Immature natural killer cell (primary cell): ENCODE data around the gene ALS2CL. TPM values are rescaled to one million over a fixed set of nuclear protein-coding genes. Genes with fewer than 3 reads are reported as not detected.
A peak's percentile ranks its signal among the peaks of the same experiment; 100 is the strongest.

Experiments used
- DNase-seq, 3 donors: peaks; one replicate each; pipeline ENCODE4 v3.0.0; 2022; ENCODE audit warnings: mixed read lengths in 1 of 3
- H3K27ac Mint-ChIP-seq, 6 donors: one replicate each; pipeline ENCODE4 v1.8.0; 2020; ENCODE audit warnings: mixed read lengths in 6 of 6, mild to moderate bottlenecking in 5 of 6, inconsistent platforms in 4 of 6, moderate library complexity in 3 of 6
- H3K27me3 Mint-ChIP-seq, 3 donors: one replicate each; pipeline ENCODE4 v1.8.0; 2020 to 2021; ENCODE audit warnings: low read depth in 3 of 3, mild to moderate bottlenecking in 3 of 3, mixed read lengths in 3 of 3, moderate library complexity in 3 of 3, inconsistent platforms in 1 of 3
- H3K36me3 Mint-ChIP-seq, 3 donors: one replicate each; pipeline ENCODE4 v1.8.0; 2020; ENCODE audit warnings: mixed read lengths in 3 of 3, inconsistent platforms in 2 of 3, mild to moderate bottlenecking in 2 of 3
- H3K4me1 Mint-ChIP-seq, 2 donors: one replicate each; pipeline ENCODE4 v1.8.0; 2020; ENCODE audit warnings: inconsistent platforms in 2 of 2, mild to moderate bottlenecking in 2 of 2, mixed read lengths in 2 of 2, moderate library complexity in 1 of 2
- H3K4me3 Mint-ChIP-seq, 5 donors: one replicate each; pipeline ENCODE4 v1.8.0; 2020; ENCODE audit warnings: mild to moderate bottlenecking in 5 of 5, mixed read lengths in 5 of 5, inconsistent platforms in 3 of 5, moderate library complexity in 3 of 5
- H3K9me3 Mint-ChIP-seq, 6 donors: one replicate each; pipeline ENCODE4 v1.8.0; 2020; ENCODE audit warnings: mild to moderate bottlenecking in 6 of 6, mixed read lengths in 6 of 6, inconsistent platforms in 4 of 6, moderate library complexity in 3 of 6
- polyA plus RNA-seq, 3 donors: library from polyadenylated mRNA; unstranded; fragments of 300-500 nt; fragmentation: Illumina TruSeq; gene quantifications; one replicate each; pipeline ENCODE4 v1.2.3, GENCODE V29; 2021

ALS2CL gene
- polyA plus RNA-seq, 3 donors from 2014 or later = not detected

GRCh38 chr3:46702246-46703012 lies 8.9 kb upstream of the ALS2CL start:
- no peak overlapping the region for H3K4me3 Mint-ChIP-seq
- H3K4me1 Mint-ChIP-seq = peaks cover 0 to 4% of the 10 kb centered on the region in 2 donors
- H3K36me3 Mint-ChIP-seq = no peaks in the 10 kb centered on the region
- no peak for DNase-seq
- no peaks in the 10 kb centered on the region for H3K9me3 Mint-ChIP-seq
- H3K27ac Mint-ChIP-seq = no peak overlapping the region
- H3K27me3 Mint-ChIP-seq = peaks cover 2 to 5% (median 5%) of the 10 kb centered on the region in 3 donors

- no peak for DNase-seq
- Mint-ChIP-seq H3K4me1 (peaks cover 0 to 4% of the 10 kb centered on the region in 2 donors), H3K36me3 (no peaks in the 10 kb centered on the region), H3K27me3 (peaks cover 2 to 5% (median 5%) of the 10 kb centered on the region in 3 donors), H3K9me3 (no peaks in the 10 kb centered on the region), H3K27ac (no peak within 1 kb of the TSS), H3K4me3 (peak within 1 kb of the TSS in 1 of 5 donors; percentile 33)
Observed at GRCh38 chr3:46701181-46701939, 7.9 kb upstream of the ALS2CL start, which contains the start of gene TMIE. Gene TMIE (plus strand): TSS chr3:46701392. CDS start chr3:46701488, 96 bp downstream.

DNA sequence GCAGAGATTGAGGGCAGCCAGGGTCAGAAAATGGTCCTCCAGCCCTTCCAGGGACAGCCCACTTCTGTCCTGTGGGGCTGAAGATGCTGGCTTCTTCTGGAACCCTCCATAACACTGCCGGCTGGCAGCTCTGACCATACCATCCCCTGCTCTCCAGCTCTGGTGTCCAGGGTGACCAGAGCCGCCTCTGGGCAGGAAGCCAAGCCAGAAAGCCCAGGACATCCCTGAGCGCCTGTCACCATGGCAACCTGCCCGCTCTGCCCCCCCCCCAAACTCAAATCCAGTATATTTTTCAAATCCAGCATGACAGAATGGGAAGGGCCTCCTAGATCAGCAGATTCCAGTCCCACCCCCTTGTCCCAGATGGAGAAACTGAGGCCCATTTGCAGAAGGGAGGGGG lies 7.3 kb upstream of the ALS2CL start:
- DNase-seq = no peak
- H3K36me3 Mint-ChIP-seq = no peaks in the 10 kb centered on the region
- H3K4me3 Mint-ChIP-seq = peak overlapping the region in 1 of 5 donors; percentile 33
- no peak overlapping the region for H3K27ac Mint-ChIP-seq
- H3K27me3 Mint-ChIP-seq = peaks cover 2 to 5% (median 5%) of the 10 kb centered on the region in 3 donors
- no peaks in the 10 kb centered on the region for H3K9me3 Mint-ChIP-seq
- H3K4me1 Mint-ChIP-seq = peaks cover 4 to 8% of the 10 kb centered on the region in 2 donors

- H3K36me3 Mint-ChIP-seq = no peaks in the 10 kb centered on the region
- peaks cover 2 to 5% (median 5%) of the 10 kb centered on the region in 3 donors for H3K27me3 Mint-ChIP-seq
- no peak for DNase-seq
- H3K4me1 Mint-ChIP-seq = peaks cover 13 to 16% of the 10 kb centered on the region in 2 donors
- H3K9me3 Mint-ChIP-seq = no peaks in the 10 kb centered on the region
- peak overlapping the region in 1 of 5 donors; percentile 33 for H3K4me3 Mint-ChIP-seq
- no peak overlapping the region for H3K27ac Mint-ChIP-seq
Observed at GRCh38 chr3:46699676-46700523, 6.4 kb upstream of the ALS2CL start.

- no peak for DNase-seq
- Mint-ChIP-seq H3K36me3 (no peaks in the 10 kb centered on the region), H3K4me3 (peak overlapping the region in 3 of 5 donors; percentile 15 to 56 (median 18)), H3K27ac (peak overlapping the region in 2 of 6 donors; percentile 34 to 51), H3K4me1 (peaks cover 13 to 19% of the 10 kb centered on the region in 2 donors), H3K27me3 (peaks cover 4 to 5% (median 5%) of the 10 kb centered on the region in 3 donors), H3K9me3 (no peaks in the 10 kb centered on the region)
Observed at GRCh38 chr3:46695962-46696894, 2.7 kb upstream of the ALS2CL start.

- Mint-ChIP-seq H3K27me3 (peaks cover 5% of the 10 kb centered on the region in 3 donors), H3K27ac (peak overlapping the region in 1 of 6 donors; percentile 46), H3K9me3 (no peaks in the 10 kb centered on the region), H3K36me3 (no peaks in the 10 kb centered on the region), H3K4me1 (peaks cover 13 to 19% of the 10 kb centered on the region in 2 donors), H3K4me3 (peak overlapping the region; percentile 18 to 56 (median 44))
- peak in 1 of 3 donors; percentile 24 for DNase-seq
Observed at GRCh38 chr3:46695177-46695961, 1.9 kb upstream of the ALS2CL start.

- H3K27ac Mint-ChIP-seq = no peak overlapping the region
- peaks cover 13 to 19% of the 10 kb centered on the region in 2 donors for H3K4me1 Mint-ChIP-seq
- no peaks in the 10 kb centered on the region for H3K9me3 Mint-ChIP-seq
- H3K36me3 Mint-ChIP-seq = no peaks in the 10 kb centered on the region
- no peak for DNase-seq
- H3K27me3 Mint-ChIP-seq = peaks cover 3 to 5% (median 5%) of the 10 kb centered on the region in 3 donors
- H3K4me3 Mint-ChIP-seq = peak overlapping the region in 1 of 5 donors; percentile 35
Observed at GRCh38 chr3:46694520-46694919, 1.0 kb upstream of the ALS2CL start.

DNA sequence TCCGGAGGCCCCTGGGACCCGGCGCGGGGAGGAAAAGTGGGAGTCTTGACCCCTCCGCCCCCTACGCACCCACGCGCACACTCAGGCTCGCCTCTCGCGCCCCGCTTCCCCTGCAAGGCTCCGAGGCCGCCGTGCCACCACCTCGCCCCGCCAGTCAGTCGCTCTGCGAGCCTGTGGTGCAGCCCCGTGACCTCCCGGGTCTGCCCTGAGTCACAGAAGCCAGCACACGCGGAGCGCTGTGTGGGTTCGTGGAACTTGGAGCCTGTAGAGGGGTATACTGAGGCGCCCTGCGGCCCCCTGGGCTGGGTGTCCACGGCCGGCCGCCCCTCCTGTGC lies 380 bp upstream of the ALS2CL start:
- Mint-ChIP-seq H3K27me3 (peaks cover 3 to 5% (median 3%) of the 10 kb centered on the region in 3 donors), H3K4me1 (peaks cover 13 to 19% of the 10 kb centered on the region in 2 donors), H3K4me3 (peak overlapping the region in 3 of 5 donors; percentile 4 to 46 (median 36)), H3K27ac (no peak overlapping the region), H3K36me3 (no peaks in the 10 kb centered on the region), H3K9me3 (no peaks in the 10 kb centered on the region)
- DNase-seq = peak in 2 of 3 donors; percentile 42 to 43

DNA sequence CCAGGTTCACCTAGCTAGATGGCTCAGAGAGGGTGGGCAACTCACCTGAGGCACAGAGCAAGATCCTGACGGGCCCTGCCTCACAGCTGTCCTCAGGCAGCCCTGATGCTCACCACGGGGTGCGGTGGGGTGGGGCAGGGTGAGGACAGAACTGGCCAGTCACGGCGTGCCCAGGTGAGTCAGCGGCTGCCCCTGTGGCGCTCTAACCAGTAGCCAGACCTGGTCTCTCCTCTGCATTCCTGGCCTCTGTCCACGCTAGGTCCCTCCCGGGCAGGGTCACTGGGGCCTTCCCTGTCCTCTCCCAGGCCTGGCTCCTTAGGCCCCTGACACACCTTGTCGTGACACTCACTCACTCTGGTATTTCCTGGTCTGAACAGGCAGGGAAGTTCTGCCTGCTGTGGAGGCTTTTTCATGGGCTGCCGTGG lies 901 bp downstream of the ALS2CL start:
- H3K4me3 Mint-ChIP-seq = peak overlapping the region; percentile 70 to 80 (median 78)
- no peak overlapping the region for H3K27ac Mint-ChIP-seq
- peaks cover 13 to 19% of the 10 kb centered on the region in 2 donors for H3K4me1 Mint-ChIP-seq
- no peak for DNase-seq
- H3K9me3 Mint-ChIP-seq = no peaks in the 10 kb centered on the region
- peaks cover 3 to 5% (median 3%) of the 10 kb centered on the region in 3 donors for H3K27me3 Mint-ChIP-seq
- H3K36me3 Mint-ChIP-seq = no peaks in the 10 kb centered on the region

- H3K4me3 Mint-ChIP-seq = no peak overlapping the region
- no peak for DNase-seq
- H3K36me3 Mint-ChIP-seq = no peaks in the 10 kb centered on the region
- H3K27me3 Mint-ChIP-seq = peaks cover 3 to 5% (median 3%) of the 10 kb centered on the region in 3 donors
- peaks cover 10 to 15% of the 10 kb centered on the region in 2 donors for H3K4me1 Mint-ChIP-seq
- no peak overlapping the region for H3K27ac Mint-ChIP-seq
- no peaks in the 10 kb centered on the region for H3K9me3 Mint-ChIP-seq
Observed at GRCh38 chr3:46690798-46691197, 2.7 kb downstream of the ALS2CL start.

DNA sequence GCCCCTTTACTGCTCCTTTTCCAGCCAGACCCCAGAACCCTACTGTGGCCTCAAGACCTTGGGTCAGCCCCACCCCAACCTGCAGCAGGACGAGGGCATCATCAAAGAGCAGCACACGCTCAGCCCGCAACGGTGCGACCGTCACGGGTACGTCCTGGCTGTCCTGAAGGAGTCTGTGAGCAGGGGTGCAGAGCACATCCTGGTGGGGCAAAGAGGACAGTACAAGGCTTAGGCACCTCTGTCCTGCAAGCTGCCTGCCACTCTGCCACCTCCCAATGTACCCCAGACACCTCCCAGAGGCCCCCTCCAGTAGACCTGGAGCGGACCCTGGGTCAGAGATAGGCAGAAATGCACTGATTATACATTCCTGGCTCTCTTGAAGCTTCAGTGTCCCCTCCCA lies 8.0 kb downstream of the ALS2CL start:
- DNase-seq = no peak
- Mint-ChIP-seq H3K27me3 (peaks cover 0 to 3% (median 1%) of the 10 kb centered on the region in 3 donors), H3K4me3 (no peak overlapping the region), H3K27ac (no peak overlapping the region), H3K9me3 (no peaks in the 10 kb centered on the region), H3K4me1 (no peaks in the 10 kb centered on the region), H3K36me3 (no peaks in the 10 kb centered on the region)

- H3K36me3 Mint-ChIP-seq = no peaks in the 10 kb centered on the region
- no peak overlapping the region for H3K27ac Mint-ChIP-seq
- no peak for DNase-seq
- no peaks in the 10 kb centered on the region for H3K9me3 Mint-ChIP-seq
- H3K4me3 Mint-ChIP-seq = no peak overlapping the region
- H3K4me1 Mint-ChIP-seq = no peaks in the 10 kb centered on the region
- peaks cover 0 to 3% (median 1%) of the 10 kb centered on the region in 3 donors for H3K27me3 Mint-ChIP-seq
Observed at GRCh38 chr3:46684891-46685290, 8.6 kb downstream of the ALS2CL start.
